NCI-H128 (cell line): ENCODE data around the gene SIX1.
A peak's percentile ranks its signal among the peaks of the same experiment; 100 is the strongest.

Experiments used
- DNase-seq: peaks from one replicate; lab custom pipeline; 2025; ENCODE audit not compliant: unreplicated experiment; lab: John Stamatoyannopoulos, UW

SIX1 gene

GRCh38 chr14:60643141-60643462 is 6.2 kb downstream of the SIX1 start:
- no peak for DNase-seq

GRCh38 chr14:60642270-60643140 is 6.8 kb downstream of the SIX1 start:
- no peak for DNase-seq

GRCh38 chr14:60641742-60642269 is 7.5 kb downstream of the SIX1 start:
- no peak for DNase-seq

- no peak for DNase-seq
These were observed 8.2 kb downstream of the SIX1 start for GRCh38 chr14:60640859-60641741.

GRCh38 chr14:60639674-60640073 is 9.6 kb downstream of the SIX1 start:
- no peak for DNase-seq

GRCh38 chr14:60637479-60638315 is 11.6 kb downstream of the SIX1 start:
- peak; percentile 81 for DNase-seq

GRCh38 chr14:60636879-60637478 is 12.3 kb downstream of the SIX1 start:
- no peak for DNase-seq

- DNase-seq: no peak
These were observed 15.1 kb downstream of the SIX1 start for GRCh38 chr14:60634153-60634552.

GRCh38 chr14:60632777-60633176 is 16.5 kb downstream of the SIX1 start:
- no peak for DNase-seq

GRCh38 chr14:60632257-60632656 is 17.0 kb downstream of the SIX1 start:
- DNase-seq: no peak

- DNase-seq: no peak
These were observed 17.4 kb downstream of the SIX1 start for GRCh38 chr14:60631842-60632241.

- DNase-seq: no peak
These were observed 19.1 kb downstream of the SIX1 start for GRCh38 chr14:60630129-60630528.

GRCh38 chr14:60628892-60629291 is 20.4 kb downstream of the SIX1 start:
- no peak for DNase-seq

GRCh38 chr14:60622917-60623257 is 26.4 kb downstream of the SIX1 start:
- no peak for DNase-seq

GRCh38 chr14:60622210-60622916 is 26.9 kb downstream of the SIX1 start:
- DNase-seq: no peak

GRCh38 chr14:60621386-60621785 is 27.9 kb downstream of the SIX1 start:
- no peak for DNase-seq

GRCh38 chr14:60618241-60618640 is 31.0 kb downstream of the SIX1 start:
- DNase-seq: peak; percentile 43

- no peak for DNase-seq
These were observed 32.8 kb downstream of the SIX1 start for GRCh38 chr14:60616461-60616959.

GRCh38 chr14:60602291-60602690 is 47.0 kb downstream of the SIX1 start:
- DNase-seq: no peak

GRCh38 chr14:60599727-60600126 is 49.5 kb downstream of the SIX1 start:
- no peak for DNase-seq
